Measurements from ENCODE around the gene ATP2A2.

GRCh38 chr12:110252716-110253115, 28.3 kb upstream of the ATP2A2 start:
- TF ChIP-seq CTCF (IDR thresholded peaks at IDR 0.05): no peak
- TF ChIP-seq EZH2 (IDR thresholded peaks at IDR 0.05; ENCODE audit: borderline replicate concordance, insufficient read depth, low read depth, low read length, poor library complexity, severe bottlenecking): no peak

Measured in B cell (primary cell).